Measurements from ENCODE around the gene ALKBH7.

The ALKBH7 gene

GRCh38 chr19:6378041-6378440, 5.4 kb downstream of the ALKBH7 start:
- TF ChIP-seq REST (IDR thresholded peaks at IDR 0.05; ENCODE audit: insufficient read depth in 1 of 2, low read depth in 2 of 2, low read length in 2 of 2) (no peak), SIN3A (IDR thresholded peaks at IDR 0.05; ENCODE audit: borderline replicate concordance, insufficient read depth, low read length) (no peak), FOXP2 (optimal IDR thresholded peaks at IDR 0.05; ENCODE audit: borderline replicate concordance, extremely low read depth, extremely low read length, insufficient read depth) (no peak), TAF1 (IDR thresholded peaks at IDR 0.05; ENCODE audit: borderline replicate concordance, insufficient read depth, low read length) (no peak)

- no peak for TF ChIP-seq SIN3A (IDR thresholded peaks at IDR 0.05; ENCODE audit: borderline replicate concordance, insufficient read depth, low read length)
- TF ChIP-seq POLR2AphosphoS5 (IDR thresholded peaks at IDR 0.05; ENCODE audit: low read depth, low read length) = no peak
- no peak for TF ChIP-seq TAF1 (IDR thresholded peaks at IDR 0.05; ENCODE audit: borderline replicate concordance, insufficient read depth, low read length)
- TF ChIP-seq REST (IDR thresholded peaks at IDR 0.05; ENCODE audit: insufficient read depth in 1 of 2, low read depth in 2 of 2, low read length in 2 of 2) = no peak
- no peak for TF ChIP-seq FOXP2 (optimal IDR thresholded peaks at IDR 0.05; ENCODE audit: borderline replicate concordance, extremely low read depth, extremely low read length, insufficient read depth)
Observed at GRCh38 chr19:6378486-6378885, 5.9 kb downstream of the ALKBH7 start.

GRCh38 chr19:6379744-6380143, 7.2 kb downstream of the ALKBH7 start:
- TF ChIP-seq REST (IDR thresholded peaks at IDR 0.05; ENCODE audit: insufficient read depth in 1 of 2, low read depth in 2 of 2, low read length in 2 of 2) (no peak), SIN3A (IDR thresholded peaks at IDR 0.05; ENCODE audit: borderline replicate concordance, insufficient read depth, low read length) (no peak), TAF1 (IDR thresholded peaks at IDR 0.05; ENCODE audit: borderline replicate concordance, insufficient read depth, low read length) (no peak), FOXP2 (optimal IDR thresholded peaks at IDR 0.05; ENCODE audit: borderline replicate concordance, extremely low read depth, extremely low read length, insufficient read depth) (no peak), POLR2AphosphoS5 (IDR thresholded peaks at IDR 0.05; ENCODE audit: low read depth, low read length) (no peak)

GRCh38 chr19:6381030-6381750, 8.6 kb downstream of the ALKBH7 start:
- TF ChIP-seq REST (IDR thresholded peaks at IDR 0.05; ENCODE audit: insufficient read depth in 1 of 2, low read depth in 2 of 2, low read length in 2 of 2) (no peak), FOXP2 (optimal IDR thresholded peaks at IDR 0.05; ENCODE audit: borderline replicate concordance, extremely low read depth, extremely low read length, insufficient read depth) (no peak), TAF1 (IDR thresholded peaks at IDR 0.05; ENCODE audit: borderline replicate concordance, insufficient read depth, low read length) (no peak), POLR2AphosphoS5 (IDR thresholded peaks at IDR 0.05; ENCODE audit: low read depth, low read length) (no peak), SIN3A (IDR thresholded peaks at IDR 0.05; ENCODE audit: borderline replicate concordance, insufficient read depth, low read length) (no peak)

Measured in PFSK-1 (cell line).